SKM-1 treated with dmso at 0.1 percent for 144 hours (cell line): ENCODE data around the gene ZNF516.
A peak's percentile ranks its signal among the peaks of the same experiment; 100 is the strongest.

Experiments
- DNase-seq: peaks from one replicate; lab custom pipeline; 2025; ENCODE audit not compliant: unreplicated experiment; lab: John Stamatoyannopoulos, UW

ZNF516 gene

GRCh38 chr18:76442413-76443171, 52.5 kb downstream of the ZNF516 start:
- DNase-seq, result no peak

DNA sequence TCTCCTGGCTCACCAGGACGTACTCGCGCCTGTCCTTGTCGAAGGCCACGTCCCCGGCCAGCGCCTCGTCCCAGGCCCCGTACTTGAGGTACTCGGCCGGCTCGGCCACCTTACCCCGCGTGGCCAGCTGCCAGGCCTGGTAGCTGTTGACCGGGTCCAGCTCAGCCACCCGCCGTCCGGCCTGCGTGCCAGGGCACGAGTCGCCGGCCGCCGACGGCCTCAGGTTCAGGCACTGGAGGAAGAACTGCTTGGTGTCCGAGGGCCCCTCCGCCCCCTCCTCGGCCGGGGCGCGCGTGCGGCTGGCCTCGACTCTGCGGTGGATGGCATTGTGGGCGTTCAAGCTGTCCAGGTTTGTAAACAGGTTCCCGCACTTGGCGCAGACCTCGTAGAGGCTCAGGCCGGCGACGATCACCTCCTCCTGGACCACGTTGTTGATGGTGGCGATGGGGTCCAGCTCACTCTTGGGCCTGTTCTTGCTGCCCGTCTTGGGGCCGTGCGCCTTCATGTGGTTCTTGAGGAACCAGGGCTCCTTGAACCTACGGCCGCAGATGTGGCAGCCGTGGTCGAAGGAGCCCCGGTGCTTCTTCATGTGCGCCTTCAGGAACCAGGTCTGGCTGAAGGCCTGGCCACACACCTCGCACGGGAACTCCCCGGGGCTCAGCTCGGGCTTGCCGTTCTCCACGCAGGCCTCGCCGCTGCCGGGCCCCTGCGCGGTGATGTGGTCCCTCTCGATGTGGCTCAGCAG, 53.2 kb downstream of the ZNF516 start:
- DNase-seq, result no peak

DNA sequence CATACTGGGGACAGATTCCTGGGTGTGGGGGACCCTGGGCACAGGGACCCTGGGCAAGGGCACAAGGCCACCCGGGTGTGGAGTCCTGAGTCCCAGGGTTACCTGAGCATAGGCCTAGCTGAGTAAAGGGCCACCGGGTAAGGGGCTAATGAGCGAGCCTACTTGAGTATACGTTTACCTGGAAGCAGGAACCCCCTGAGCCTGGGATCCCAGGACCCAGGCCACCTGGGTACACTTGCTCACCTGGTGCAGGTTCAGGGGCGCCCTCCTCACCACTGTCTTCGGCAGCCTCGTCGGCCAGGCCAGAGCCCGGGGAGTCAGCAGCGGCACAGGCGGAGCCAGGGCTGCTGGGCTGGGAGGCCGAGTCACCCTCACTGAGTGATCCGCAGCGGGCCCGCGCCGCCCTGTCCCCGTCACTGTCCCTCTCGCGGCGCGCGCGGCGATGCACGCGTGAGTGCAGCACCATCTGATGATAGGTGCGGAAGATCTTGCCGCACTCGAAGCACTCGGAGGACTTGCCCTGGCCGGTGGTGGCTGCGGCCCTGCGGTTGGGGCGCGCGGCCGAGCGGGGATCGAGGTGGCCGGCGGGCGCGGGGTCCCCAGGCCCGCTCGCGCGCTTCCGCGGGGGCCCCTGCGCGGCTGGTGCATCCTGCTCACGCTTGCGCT, 53.9 kb downstream of the ZNF516 start:
- no peak for DNase-seq

DNA sequence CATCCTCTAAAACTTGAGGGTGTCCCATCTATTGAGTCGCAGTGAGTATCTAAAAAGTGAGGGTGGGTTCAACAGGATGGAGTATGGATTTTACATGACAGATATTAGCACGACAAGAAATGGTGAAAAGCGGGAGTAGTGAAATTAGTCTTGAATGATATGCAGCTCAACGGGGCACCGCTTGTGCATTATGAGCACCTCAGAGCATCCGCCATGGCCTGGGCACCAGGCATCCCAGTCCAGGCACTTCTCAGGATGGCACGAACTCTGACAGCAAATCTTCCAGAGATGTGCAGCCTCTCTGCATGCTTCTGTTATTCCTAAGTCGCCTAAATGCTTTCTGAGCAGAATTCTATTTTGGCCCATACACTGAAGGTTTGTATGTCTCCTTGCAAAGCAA, 57.1 kb downstream of the ZNF516 start:
- DNase-seq, result no peak

DNA sequence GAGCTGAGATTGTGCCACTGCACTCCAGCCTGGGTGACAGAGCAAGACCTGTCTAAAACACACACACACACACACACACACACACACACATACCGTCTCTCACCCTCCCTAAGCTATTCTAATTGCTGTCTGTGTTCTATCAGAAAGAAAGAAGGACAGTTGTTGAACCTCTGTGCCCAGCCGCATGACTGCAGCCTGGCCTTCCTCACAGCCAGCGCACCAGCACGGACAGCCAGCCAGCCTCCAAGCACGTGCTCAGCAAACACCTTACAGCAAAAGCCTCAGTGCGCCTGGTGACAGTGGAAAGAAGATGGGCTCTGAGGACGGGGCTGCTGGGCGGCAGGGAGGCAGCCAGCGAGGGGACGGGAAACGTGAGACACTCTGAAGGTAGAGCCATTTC, 58.0 kb downstream of the ZNF516 start:
- no peak for DNase-seq

- no peak for DNase-seq
Measured at GRCh38 chr18:76436342-76436741, 58.7 kb downstream of the ZNF516 start.

DNA sequence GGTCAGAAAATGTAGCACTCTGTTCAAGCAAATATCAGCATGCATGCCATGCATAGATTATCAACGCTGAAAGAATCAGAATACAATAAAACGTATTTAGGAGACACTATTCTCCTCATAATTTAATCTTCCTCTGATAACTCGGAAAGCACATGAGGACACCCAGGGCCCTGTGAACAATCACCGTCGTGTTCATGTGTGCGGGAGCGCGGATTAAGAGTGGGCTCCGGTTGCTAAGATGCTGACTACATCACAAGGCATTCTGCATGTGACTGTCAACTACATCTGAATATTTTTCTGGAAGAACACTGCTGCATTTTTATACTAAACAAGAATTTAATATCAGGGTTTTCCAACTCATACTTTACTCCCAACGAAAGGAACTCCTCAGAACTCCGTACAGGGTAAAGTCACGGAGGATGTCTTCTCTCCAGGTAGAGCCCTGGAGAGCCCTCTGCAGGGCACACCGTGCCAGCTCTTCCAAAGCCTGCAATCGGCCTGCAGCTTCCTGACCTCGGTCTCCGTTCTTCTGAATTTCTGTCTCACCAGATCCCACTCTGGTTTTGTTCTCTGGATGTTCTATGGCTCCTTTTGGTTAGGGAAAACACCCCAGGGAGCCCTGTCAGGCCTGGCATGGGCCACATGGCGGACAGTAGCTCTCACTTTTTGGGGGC, 59.6 kb downstream of the ZNF516 start:
- DNase-seq, result no peak

GRCh38 chr18:76434452-76434851, 60.6 kb downstream of the ZNF516 start:
- DNase-seq, result no peak

DNA sequence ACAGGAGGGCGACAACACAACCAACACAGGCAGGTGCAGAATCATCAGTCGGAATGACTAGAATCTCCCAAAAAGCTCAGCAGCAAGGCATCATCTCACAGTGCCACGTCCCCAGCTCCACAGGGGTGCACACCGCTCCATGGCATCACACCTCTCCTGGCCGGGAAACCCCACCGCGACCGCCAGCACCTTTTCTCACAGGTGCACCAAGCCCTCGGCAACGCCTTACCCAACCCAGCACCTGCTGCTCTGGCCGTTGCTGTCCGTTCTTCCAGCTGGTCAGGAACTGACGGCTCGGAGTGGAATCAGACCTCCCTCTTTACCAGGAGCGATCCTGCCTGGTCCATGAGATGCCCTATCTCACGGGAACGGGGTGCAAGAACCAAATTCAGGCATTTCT, 61.3 kb downstream of the ZNF516 start:
- no peak for DNase-seq

DNA sequence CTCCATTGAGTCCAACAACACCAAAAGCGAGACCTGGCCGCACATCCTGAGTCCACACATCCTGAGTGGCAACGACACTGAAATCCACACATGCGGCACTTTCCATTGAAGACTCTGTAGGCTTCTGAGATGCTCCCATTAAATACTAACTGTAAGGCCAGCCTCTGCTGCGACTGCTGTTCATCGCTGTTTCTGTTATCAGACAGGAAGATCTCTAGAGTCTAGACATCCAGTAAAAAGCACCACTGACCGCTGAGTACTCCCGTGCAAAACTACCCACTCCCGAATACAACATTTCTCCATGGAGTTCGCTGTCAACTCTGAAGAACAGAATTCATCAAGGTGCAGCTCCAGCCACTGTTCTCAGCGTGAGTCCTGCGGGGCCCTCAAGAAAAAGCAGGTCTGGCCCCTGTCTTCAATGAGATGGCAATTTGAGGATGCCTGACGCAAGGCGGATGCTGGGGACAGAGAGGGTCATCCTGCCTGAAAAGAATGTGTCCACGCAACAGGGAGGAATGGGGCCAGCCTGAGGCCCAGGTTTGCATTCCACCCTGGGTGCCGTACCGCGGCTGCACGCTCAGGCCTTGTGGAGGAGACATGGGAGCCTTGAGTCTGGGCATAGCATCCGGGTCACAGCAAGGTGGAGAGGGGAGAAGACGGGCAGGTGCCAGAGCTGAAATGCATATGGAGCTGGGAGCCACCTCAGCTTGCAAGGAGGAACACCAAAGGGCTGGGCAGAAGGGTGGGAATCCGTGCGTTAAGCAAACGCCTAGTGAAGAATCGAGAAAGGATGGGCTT, 61.9 kb downstream of the ZNF516 start:
- DNase-seq, result no peak

GRCh38 chr18:76432274-76432755, 62.7 kb downstream of the ZNF516 start:
- DNase-seq, result no peak

GRCh38 chr18:76431437-76432273, 63.4 kb downstream of the ZNF516 start:
- no peak for DNase-seq

GRCh38 chr18:76430636-76431035, 64.4 kb downstream of the ZNF516 start:
- DNase-seq, result no peak

GRCh38 chr18:76429262-76430126, 65.5 kb downstream of the ZNF516 start:
- DNase-seq, result no peak

- no peak for DNase-seq
Measured at GRCh38 chr18:76428396-76429261, 66.4 kb downstream of the ZNF516 start.

DNA sequence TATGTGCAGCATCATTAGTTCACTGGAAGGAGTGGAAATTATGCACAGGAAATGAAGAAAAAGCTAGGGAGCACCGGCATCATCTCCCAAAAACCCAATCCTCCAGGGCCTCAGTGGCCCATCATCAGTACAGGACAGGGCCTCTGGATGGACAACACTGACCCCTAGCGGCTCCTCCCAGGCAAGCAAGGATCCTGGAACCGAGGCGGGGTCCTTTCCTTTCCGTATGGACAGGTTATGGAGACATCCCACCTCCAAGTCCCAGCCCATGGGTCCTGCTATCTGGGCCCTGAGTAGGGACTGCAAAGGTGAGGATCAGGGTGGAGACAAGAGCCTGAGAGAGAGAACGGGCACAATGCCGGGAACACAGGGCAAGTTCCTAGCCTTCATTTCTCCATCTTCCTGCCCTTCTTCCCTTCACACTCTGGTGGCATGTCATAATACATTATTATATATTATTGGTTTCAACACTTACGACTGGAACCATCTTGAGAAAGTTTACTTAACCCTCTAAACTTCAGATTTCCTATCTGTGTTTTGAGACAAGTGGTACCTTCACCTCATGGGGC, 68.2 kb downstream of the ZNF516 start:
- peak; percentile 5 for DNase-seq
